GM18526 (cell line): ENCODE measurements around the gene IGFBP2.

ENCODE experiments used
- POLR2A ChIP-seq: IDR thresholded peaks from 3 replicates; pipeline ENCODE4 v1.6.1; 2011; ENCODE audit not compliant: insufficient read length; ENCODE audit errors: extremely low read depth

The IGFBP2 gene

GRCh38 chr2:216695401-216695821 is 62.2 kb downstream of the IGFBP2 start, which contains the start of gene IGFBP5:
IGFBP5 (minus strand) TSS chr2:216695549; CDS start chr2:216694775, 774 bp downstream.
- no peak for TF ChIP-seq POLR2A

DNA sequence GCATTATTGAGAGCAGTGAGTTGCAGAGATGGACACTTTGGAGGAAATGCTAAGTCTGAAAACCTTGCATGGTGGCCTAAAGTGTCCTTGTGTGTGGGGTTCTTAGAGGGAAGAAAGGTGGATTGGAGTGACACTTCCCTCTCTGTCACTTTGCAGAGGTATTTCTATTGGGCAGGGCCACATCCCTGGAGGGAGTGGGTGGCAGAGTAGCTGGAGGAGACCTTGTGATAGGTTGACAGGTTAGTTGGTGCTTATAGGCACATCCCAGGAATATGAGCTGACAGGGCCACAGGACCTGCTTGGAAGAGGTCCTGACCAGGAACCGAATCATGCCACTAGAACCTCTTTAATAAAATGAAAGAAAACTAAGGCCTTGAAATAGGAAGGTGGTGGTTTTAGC is 63.1 kb downstream of the IGFBP2 start:
- no peak for TF ChIP-seq POLR2A

GRCh38 chr2:216696751-216697560 is 63.7 kb downstream of the IGFBP2 start:
- TF ChIP-seq POLR2A, result no peak

DNA sequence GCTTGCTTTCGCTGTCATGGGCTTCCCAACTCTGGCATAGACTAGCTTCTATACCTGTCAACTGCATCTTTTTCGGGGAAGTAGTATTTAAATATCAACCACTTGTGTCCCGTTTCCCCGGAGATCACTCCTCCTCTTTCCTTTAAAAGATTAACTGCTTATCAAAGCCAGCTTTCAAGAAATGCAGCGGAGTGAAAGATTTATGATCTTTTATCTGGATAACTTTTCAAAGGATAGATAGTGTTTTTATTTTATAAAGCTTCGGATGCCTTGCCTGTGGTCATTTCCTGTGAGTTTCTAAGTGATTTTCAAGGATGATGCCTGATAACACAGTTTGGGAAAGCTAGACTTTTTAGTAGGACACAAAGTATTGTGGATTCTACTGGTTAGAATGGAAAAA is 65.1 kb downstream of the IGFBP2 start:
- no peak for TF ChIP-seq POLR2A

GRCh38 chr2:216698895-216699294 is 65.7 kb downstream of the IGFBP2 start:
- no peak for TF ChIP-seq POLR2A

GRCh38 chr2:216700088-216700567 is 66.9 kb downstream of the IGFBP2 start:
- no peak for TF ChIP-seq POLR2A

DNA sequence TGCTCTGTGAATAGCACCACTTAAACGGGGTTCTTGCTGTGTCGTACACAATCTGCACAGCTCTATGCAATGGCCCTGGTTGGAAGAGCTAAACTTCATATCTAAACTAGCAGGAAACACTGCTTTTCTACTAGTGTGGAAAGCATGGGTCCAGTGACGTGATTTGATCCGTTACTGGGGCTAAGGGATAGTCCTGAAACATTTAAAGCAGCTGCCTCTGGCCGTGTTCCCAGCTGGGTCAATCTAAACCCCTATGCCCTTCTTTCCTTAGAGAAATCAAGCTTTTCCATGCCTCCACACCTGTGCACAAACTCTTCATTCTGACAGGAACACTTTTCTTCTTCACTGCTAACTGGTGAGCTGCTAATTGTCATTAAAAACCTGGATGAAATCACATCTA is 67.6 kb downstream of the IGFBP2 start:
- TF ChIP-seq POLR2A, result no peak

GRCh38 chr2:216701544-216701943 is 68.3 kb downstream of the IGFBP2 start:
- no peak for TF ChIP-seq POLR2A

- TF ChIP-seq POLR2A, result no peak
These were observed 69.5 kb downstream of the IGFBP2 start for GRCh38 chr2:216702756-216703155.

DNA sequence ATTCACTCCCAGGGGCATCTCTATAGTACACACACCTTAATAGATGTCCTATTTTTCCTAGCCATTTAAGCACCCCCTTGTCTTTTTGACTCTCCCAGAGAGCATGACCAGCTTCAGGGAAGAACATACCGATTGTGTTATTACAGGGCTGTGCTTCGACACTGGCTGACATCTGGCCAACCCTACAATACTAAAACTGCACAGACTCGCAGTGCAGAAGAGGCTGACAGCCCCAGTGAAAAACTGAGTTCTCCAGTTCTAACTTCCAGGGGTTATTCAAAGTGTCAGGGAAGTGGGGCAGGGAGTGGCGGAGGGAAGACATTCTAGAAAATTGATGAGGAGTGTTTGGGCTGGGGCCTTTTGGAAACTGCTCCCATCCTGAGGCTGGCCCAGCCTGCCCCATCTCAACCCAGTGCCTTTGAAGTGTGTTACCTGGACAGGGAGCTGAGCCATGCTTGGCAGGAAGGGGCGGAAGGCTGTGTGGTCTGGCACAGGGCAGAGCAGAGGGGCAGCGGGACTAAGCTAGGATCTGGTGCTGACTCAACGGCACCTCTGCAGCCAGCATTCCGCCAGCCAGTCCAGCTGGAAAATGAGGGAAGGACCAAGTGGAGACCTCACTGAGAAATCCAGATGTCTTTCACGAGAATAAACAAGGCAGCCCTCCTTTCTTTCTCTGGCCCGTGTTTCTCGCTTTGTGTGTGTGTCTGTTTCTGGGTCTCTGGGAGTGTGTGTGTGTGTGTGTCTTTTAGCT is 77.5 kb downstream of the IGFBP2 start:
- no peak for TF ChIP-seq POLR2A

- TF ChIP-seq POLR2A, result no peak
These were observed 78.1 kb downstream of the IGFBP2 start for GRCh38 chr2:216711348-216711747.

DNA sequence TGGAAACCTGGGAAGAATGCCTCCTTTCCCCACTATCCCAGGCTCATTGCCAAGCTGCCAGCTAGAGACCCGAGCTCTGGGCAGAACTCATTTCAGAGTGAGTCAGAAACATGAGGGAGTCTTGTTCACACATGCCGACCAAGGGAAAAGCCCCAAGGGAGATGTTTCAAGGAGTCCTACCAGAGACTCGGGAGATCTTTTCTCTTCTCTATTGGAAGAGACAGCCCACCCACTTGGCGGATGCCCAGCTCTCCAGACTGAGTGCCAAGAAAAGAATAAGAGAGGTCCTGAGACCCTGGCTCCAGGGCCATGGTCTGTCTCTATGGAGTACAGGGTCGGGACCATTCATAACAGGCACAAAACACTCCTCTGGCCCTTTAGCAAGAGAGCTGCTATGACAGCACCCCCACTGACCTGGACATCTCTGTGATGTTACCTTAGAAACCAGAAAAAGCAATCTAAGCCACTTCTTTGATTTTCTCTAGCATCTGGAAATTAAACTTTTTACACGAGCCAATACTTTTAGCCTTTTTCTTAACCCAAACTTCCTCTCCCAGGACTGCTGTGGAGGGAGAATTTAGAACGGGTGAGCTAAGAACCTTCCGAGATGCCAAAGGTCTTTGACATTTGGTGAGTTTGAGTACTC is 80.6 kb downstream of the IGFBP2 start:
- no peak for TF ChIP-seq POLR2A
